ENCODE results near the gene KATNAL2.

DNA sequence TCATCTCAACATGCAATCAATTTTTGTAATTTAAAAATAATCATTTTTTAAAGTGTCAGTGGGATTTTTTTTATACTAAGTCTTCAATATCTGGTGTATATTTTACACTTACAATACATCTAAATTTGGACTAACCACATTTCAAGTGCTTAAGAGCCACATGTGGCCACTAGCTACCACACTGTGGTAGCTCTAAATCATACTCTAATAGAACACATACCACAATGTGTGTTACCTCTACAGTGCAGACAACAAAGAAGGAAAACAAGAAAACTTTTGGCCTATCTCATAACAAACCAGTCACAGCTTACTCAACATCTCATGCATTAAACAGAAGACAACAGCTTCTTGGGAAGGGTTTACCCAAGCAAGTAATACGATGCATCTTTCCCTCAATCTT is 24.6 kb upstream of the KATNAL2 start:
- TF ChIP-seq, protein P1, sequence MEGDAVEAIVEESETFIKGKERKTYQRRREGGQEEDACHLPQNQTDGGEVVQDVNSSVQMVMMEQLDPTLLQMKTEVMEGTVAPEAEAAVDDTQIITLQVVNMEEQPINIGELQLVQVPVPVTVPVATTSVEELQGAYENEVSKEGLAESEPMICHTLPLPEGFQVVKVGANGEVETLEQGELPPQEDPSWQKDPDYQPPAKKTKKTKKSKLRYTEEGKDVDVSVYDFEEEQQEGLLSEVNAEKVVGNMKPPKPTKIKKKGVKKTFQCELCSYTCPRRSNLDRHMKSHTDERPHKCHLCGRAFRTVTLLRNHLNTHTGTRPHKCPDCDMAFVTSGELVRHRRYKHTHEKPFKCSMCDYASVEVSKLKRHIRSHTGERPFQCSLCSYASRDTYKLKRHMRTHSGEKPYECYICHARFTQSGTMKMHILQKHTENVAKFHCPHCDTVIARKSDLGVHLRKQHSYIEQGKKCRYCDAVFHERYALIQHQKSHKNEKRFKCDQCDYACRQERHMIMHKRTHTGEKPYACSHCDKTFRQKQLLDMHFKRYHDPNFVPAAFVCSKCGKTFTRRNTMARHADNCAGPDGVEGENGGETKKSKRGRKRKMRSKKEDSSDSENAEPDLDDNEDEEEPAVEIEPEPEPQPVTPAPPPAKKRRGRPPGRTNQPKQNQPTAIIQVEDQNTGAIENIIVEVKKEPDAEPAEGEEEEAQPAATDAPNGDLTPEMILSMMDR (IDR thresholded peaks at IDR 0.05), result no peak
- TF ChIP-seq POLR2A (IDR thresholded peaks at IDR 0.05), result no peak
